Activated B cell treated with CpG ODN at 0.5 μM for 24 hours (primary cell): Measurements from ENCODE around the gene ROBO2. TPM values are rescaled to one million over a fixed set of nuclear protein-coding genes. Genes with fewer than 3 reads are reported as not detected.

Source experiments
- ATAC-seq: fragments of 200-7000 bp; cut with Tn5 transposase; one replicate; pipeline ENCODE4 v1.10.0; 2021; ENCODE audit warnings: low read depth, mild to moderate bottlenecking, moderate library complexity
- CTCF ChIA-PET: fragments of 350-600 bp; sonication (Branson Sonifier 250); formaldehyde crosslinking; loops from one replicate; lab custom pipeline; 2021; ENCODE audit warnings: antibody characterized with exemption; lab: Charles Lee
- POLR2A ChIA-PET: fragments of 350-600 bp; sonication (Branson Sonifier 250); formaldehyde crosslinking; loops from one replicate; lab custom pipeline; 2021; ENCODE audit warnings: antibody characterized with exemption; lab: Charles Lee
- DNase-seq: peaks from one replicate; pipeline ENCODE4 v3.0.0; 2022
- H3K27ac Mint-ChIP-seq: one replicate; pipeline ENCODE4 v1.8.0; 2020; ENCODE audit warnings: mixed read lengths
- H3K27me3 Mint-ChIP-seq: one replicate; pipeline ENCODE4 v1.8.0; 2021; ENCODE audit warnings: mixed read lengths
- H3K36me3 Mint-ChIP-seq: one replicate; pipeline ENCODE4 v1.8.0; 2021; ENCODE audit warnings: low read depth, mixed read lengths
- H3K4me1 Mint-ChIP-seq: one replicate; pipeline ENCODE4 v1.8.0; 2021; ENCODE audit warnings: mixed read lengths
- H3K4me3 Mint-ChIP-seq: one replicate; pipeline ENCODE4 v1.8.0; 2020; ENCODE audit warnings: mild to moderate bottlenecking, mixed read lengths
- H3K9me3 Mint-ChIP-seq: one replicate; pipeline ENCODE4 v1.8.0; 2020; ENCODE audit warnings: mixed read lengths
- CTCF ChIP-seq: fragments of 200-600 bp; IDR thresholded peaks from one replicate; pipeline ENCODE4 v1.8.0; 2022; ENCODE audit warnings: antibody characterized with exemption, mild to moderate bottlenecking
- intact Hi-C: fragments of 100-400 bp; cut with micrococcal nuclease; formaldehyde crosslinking; loops from one replicate; pipeline ENCODE4 v1.15.1; 2024
- total RNA-seq: library from RNA; stranded (reverse); gene quantifications from 2 replicates; pipeline ENCODE4 v1.2.3, GENCODE V29; 2022

Gene ROBO2
- total RNA-seq, 1 donor from 2014 or later, result not detected

GRCh38 chr3:77328690-77329089, 288.8 kb downstream of the ROBO2 start:
- Mint-ChIP-seq H3K27ac (no peak overlapping the region), H3K27me3 (no peaks in the 10 kb centered on the region), H3K9me3 (no peaks in the 10 kb centered on the region), H3K4me3 (no peak overlapping the region), H3K4me1 (no peaks in the 10 kb centered on the region), H3K36me3 (no peaks in the 10 kb centered on the region)
- no peak for ATAC-seq
- no peak for DNase-seq
- CTCF ChIA-PET, result no interaction called here
- no peak for TF ChIP-seq CTCF
- POLR2A ChIA-PET, result no interaction called here
- intact Hi-C loops, result no loop called here

GRCh38 chr3:77329116-77329515, 289.2 kb downstream of the ROBO2 start:
- POLR2A ChIA-PET, result no interaction called here
- H3K27ac Mint-ChIP-seq, result no peak overlapping the region
- no peaks in the 10 kb centered on the region for H3K36me3 Mint-ChIP-seq
- no peak for TF ChIP-seq CTCF
- H3K4me3 Mint-ChIP-seq, result no peak overlapping the region
- no peaks in the 10 kb centered on the region for H3K9me3 Mint-ChIP-seq
- intact Hi-C loops, result no loop called here
- no peaks in the 10 kb centered on the region for H3K27me3 Mint-ChIP-seq
- no peak for ATAC-seq
- no peaks in the 10 kb centered on the region for H3K4me1 Mint-ChIP-seq
- CTCF ChIA-PET, result no interaction called here
- DNase-seq, result no peak

GRCh38 chr3:77338195-77338594, 298.3 kb downstream of the ROBO2 start:
- no peak for TF ChIP-seq CTCF
- intact Hi-C loops, result no loop called here
- no peak for DNase-seq
- Mint-ChIP-seq H3K4me1 (no peaks in the 10 kb centered on the region), H3K4me3 (no peak overlapping the region), H3K36me3 (no peaks in the 10 kb centered on the region), H3K27me3 (no peaks in the 10 kb centered on the region), H3K27ac (no peak overlapping the region), H3K9me3 (peaks cover 7% of the 10 kb centered on the region)
- ChIA-PET POLR2A (no interaction called here), CTCF (no interaction called here)
- ATAC-seq, result no peak

GRCh38 chr3:77342027-77342426, 302.1 kb downstream of the ROBO2 start:
- H3K36me3 Mint-ChIP-seq, result no peaks in the 10 kb centered on the region
- no peak for TF ChIP-seq CTCF
- DNase-seq (no peak), ATAC-seq (no peak)
- H3K4me1 Mint-ChIP-seq, result no peaks in the 10 kb centered on the region
- peaks cover 5% of the 10 kb centered on the region for H3K9me3 Mint-ChIP-seq
- intact Hi-C loops, result no loop called here
- no peak overlapping the region for H3K27ac Mint-ChIP-seq
- H3K27me3 Mint-ChIP-seq, result no peaks in the 10 kb centered on the region
- H3K4me3 Mint-ChIP-seq, result no peak overlapping the region
- POLR2A ChIA-PET, result no interaction called here
- CTCF ChIA-PET, result no interaction called here

- Mint-ChIP-seq H3K27me3 (no peaks in the 10 kb centered on the region), H3K4me3 (no peak overlapping the region), H3K36me3 (no peaks in the 10 kb centered on the region), H3K9me3 (peaks cover 5% of the 10 kb centered on the region), H3K27ac (no peak overlapping the region), H3K4me1 (no peaks in the 10 kb centered on the region)
- ChIA-PET CTCF (no interaction called here), POLR2A (no interaction called here)
- DNase-seq (no peak), ATAC-seq (no peak)
- no peak for TF ChIP-seq CTCF
- intact Hi-C loops, result no loop called here
Observed at GRCh38 chr3:77342688-77343087, 302.8 kb downstream of the ROBO2 start.
